Activated CD8-positive, alpha-beta memory T cell treated with anti-CD3 and anti-CD28 coated beads for 24 hours (primary cell): ENCODE data around the gene PKM.
A peak's percentile ranks its signal among the peaks of the same experiment; 100 is the strongest.
"Not testable (repeated sequence)": the region's sequence is repeated elsewhere in the genome, so short reads cannot be mapped to it uniquely, and the experiment has no call there.

Source experiments
- DNase-seq: peaks from one replicate; pipeline ENCODE4 v3.0.0-alpha.2; 2020

The PKM gene

GRCh38 chr15:72231066-72231832 is at the start of gene PKM:
Gene PKM (minus strand): TSS chr15:72231190. CDS start chr15:72219097, 12,093 bp downstream.
- peak; percentile 99 for DNase-seq

DNA sequence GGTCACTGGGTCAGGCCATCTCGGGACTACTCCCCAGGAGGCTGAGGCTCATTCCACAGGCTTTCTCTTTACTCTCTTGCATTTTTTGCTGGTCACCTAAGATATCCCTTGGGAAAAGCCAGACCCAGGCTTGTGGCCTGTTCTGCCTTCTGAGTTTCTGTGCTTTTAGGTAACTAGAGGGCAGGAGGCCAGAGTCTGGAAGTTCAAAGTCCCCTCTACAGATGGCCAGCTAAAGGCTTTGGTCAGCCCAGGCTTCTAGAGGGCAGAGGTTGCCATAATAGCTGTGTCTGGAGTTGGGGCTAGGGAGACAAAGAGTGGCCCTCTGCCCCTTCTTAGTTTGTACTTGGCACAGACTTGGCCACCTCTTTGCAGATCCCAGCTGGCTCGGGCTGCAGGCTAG is 49.8 kb upstream of the PKM start:
- no peak for DNase-seq

DNA sequence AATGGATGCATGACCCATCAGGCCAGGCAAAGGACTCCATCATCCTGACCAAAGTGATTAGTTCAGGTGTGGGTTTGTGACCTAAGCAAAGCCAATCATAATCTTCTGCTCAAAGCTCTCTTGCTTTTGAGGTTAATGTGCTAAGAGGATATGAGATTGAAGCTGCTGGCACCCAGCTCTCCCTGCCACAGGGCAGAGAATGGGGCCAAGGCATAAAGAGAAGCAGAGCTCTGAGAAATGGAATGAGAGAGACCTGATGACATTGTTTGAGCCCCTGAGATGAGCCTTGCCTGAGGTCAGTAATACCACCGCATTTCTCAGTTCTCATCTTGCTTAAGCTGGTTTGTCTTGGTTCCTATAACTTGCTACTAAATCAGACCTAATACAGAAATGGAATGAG is 47.7 kb upstream of the PKM start:
- DNase-seq: no peak

DNA sequence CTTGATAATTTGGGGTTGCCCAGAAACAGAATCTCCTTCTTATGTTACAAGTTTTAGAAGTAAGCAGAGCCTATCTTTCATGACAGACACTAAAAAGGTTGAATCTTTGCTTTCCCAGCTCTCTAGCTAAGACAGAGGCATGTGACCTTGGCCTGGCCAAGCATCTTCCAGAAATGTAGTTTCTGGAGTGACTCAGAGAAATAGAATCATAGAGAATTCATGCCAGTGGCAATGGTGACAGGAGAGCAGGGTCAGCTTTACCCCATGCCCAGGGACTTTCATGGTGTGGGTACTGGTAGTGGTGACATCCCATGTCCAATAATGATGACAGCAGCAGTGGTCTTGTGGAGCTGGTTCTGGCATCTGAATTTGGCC is 45.3 kb upstream of the PKM start:
- DNase-seq: no peak

DNA sequence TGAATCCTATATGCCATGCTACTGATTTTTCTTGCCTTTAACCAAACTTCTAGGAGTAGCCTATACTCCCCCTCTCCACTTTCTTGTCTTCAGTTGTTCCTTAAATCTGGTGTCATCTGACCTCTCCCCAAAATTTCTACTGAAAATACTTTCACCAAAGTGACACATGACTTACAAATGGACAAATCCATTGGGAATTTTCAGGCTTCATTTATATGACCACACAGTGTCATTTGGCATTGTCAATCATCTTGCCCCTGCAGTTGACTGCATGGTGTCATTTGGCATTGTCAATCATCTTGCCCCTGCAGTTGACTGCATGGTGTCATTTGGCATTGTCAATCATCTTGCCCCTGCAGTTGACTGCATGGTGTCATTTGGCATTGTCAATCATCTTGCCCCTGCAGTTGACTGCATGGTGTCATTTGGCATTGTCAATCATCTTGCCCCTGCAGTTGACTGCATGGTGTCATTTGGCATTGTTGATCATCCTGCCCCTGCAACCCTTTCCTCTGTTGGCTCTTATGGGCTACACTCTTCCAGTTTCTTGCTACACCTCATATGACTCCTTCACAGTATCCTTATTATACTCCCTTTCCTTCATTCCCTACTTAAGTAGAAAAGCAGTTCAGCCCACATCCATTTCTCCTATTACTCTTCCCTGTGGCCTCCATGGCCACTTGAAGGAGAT is 44.8 kb upstream of the PKM start:
- not testable (repeated sequence) for DNase-seq

- no peak for DNase-seq
Observed at GRCh38 chr15:72272997-72273352, 42.0 kb upstream of the PKM start.

DNA sequence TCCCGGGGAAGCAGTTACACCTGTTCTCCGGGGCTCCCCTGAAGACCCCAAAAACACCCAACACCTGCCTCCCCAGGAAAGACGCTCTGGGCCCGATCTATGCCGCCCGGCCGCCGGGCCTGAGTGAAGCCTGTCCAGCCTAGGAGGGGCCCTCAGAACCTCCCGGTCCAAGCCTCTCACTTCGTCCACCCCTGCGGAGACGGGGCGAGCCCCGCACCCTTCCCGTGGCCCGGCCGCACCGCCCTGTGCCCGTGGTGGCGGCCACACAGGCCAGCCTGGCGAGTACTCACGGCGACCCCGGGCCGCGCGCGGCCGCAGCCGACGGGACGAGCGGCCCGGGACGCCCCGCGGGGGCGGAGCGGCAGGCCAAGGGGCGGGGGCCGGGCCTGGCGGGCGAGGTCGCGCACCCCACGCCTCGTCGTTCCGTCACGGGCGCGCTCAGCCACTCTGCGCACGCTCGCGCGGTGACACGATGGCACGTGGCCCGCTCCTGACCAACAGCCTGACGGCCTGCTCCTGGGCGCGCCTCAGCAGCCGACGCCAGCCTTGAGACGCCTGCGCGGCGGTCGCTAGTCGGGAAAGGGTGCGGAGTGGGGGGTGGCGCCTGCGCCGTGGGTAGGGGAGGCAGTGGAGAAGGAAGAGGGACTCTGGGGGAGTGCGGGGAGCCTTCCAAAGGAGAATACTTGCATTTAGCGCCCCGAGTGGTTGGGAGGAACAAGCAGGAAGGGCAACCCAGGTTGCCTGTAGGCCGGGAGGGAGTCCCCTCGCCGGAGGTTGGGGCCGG is 41.4 kb upstream of the PKM start, which contains the start of gene PARP6:
TSS of gene PARP6 (minus strand) at position 342 of the 784 bp plus-strand sequence. CDS start 5,077 bp downstream, outside the sequence.
- peak; percentile 98 for DNase-seq

- DNase-seq: no peak
Observed at GRCh38 chr15:72271895-72272212, 40.9 kb upstream of the PKM start.

DNA sequence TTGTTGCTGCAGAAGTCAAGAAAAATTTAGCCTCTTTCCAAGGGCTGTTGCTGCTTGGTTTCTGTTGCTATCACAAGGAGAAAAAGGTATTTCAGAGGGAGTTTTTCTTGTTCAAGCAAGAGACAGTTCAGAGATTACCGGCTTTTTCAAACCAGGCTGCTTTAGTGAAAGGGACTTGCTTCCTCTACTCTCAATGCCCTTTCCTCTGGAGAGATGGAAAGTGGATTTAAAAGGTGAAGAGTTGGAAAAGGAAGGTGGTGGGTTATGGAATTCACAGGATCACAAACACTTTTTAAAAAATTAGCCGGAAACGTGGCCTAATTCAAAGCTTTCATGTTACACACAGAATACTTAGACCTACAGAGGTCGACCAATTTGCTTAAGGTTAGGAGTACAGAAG is 40.2 kb upstream of the PKM start:
- DNase-seq: no peak

- DNase-seq: no peak
Observed at GRCh38 chr15:72269739-72270138, 38.7 kb upstream of the PKM start.

DNA sequence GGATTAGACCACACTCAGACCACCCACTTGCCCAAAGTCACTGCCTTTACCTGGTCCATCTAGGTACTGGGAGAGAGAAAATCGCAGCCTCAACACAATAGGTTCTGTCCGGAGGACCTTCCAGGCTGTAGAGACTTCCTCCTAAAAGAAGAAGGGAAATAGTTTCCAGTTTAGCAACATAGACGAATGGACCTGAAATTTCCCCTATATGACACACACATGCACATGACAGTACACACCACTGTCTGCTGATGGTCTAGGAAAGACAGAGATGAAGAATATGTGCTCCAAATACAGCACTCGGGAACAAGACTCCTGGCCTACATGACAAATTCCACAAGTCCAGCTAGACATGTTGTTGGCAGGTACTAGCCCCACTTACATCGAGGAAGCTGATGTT is 34.0 kb upstream of the PKM start:
- no peak for DNase-seq

GRCh38 chr15:72252663-72253299 is 21.8 kb upstream of the PKM start:
- DNase-seq: no peak

DNA sequence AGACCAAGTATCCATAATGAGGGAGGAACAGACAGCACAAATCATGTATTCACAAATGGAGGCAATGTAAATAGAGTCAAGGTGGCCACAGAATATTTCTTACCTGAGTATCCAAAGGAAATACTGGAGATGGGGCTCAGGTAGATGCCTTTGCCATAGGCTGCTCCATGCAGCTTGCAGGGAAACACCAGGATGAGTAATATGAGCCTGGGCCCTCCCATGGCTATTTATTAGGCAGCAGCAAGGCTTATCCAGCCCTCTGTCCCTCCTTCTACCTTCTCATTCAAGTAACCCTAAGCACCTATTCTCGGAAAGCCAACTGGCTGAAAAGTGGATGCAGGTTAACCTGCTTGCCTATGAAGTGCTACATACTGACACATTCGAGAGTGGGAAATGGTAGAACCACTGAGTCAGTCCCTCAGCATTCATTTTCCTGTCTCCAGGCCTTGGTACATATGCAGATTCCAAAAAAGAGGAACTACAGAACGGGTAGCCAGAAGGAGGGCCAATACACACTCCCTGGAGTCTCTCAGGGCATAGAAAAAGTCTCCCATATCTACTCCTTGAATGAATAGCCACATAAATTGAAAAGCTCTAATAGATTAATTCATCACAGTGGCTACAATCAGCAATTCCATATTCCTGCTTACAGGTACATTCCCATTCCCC is 18.3 kb upstream of the PKM start:
- DNase-seq: no peak

- no peak for DNase-seq
Observed at GRCh38 chr15:72248514-72248913, 17.5 kb upstream of the PKM start.

DNA sequence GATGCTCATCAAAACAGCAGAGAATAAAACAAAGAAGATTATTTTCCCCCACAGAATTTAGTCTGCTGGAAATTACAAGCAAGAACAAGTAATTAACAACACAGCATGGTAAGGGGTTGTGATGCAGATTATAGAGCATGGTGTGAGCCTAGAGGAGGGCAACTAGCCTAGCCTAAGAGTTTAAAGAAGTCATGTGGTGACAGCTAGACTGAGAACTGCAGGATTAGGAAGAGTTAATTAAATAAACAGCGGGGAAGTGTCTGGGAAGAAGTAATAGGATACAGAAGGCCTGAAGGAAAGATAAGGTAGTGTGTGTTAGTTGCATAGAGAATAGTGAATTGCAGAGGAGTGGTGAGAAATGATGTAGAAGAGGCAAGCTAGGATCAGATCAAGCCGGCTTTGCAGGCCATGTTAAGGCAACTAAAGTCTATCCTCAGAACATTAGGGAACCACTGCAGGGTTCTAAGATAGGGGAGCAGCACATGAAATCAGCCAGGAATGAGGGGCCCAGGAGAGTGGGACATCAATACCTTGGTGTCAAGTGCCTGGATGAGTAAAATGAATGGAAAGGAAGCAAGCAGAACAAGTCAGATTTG is 11.9 kb upstream of the PKM start:
- no peak for DNase-seq

DNA sequence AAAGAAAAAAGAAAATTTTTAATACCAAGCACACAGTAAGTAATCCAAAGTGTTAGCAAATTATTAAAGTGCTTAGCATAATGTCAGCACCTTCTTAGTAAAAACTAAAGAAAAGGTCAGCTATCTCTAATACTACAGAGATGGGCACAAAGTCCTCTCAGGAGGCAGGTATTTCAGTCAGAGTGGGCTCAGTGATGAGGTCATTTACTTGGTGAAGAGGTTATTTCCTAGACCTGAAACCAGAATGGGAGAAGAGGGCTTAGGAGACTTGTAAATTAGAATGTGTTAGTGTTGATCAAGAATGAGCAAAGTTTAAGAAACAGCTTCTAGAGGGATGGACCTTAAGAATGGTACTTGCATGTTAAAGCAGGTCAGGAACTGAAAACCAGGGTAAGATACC is 8.7 kb upstream of the PKM start:
- no peak for DNase-seq

GRCh38 chr15:72238586-72238985 is 7.6 kb upstream of the PKM start:
- DNase-seq: no peak

DNA sequence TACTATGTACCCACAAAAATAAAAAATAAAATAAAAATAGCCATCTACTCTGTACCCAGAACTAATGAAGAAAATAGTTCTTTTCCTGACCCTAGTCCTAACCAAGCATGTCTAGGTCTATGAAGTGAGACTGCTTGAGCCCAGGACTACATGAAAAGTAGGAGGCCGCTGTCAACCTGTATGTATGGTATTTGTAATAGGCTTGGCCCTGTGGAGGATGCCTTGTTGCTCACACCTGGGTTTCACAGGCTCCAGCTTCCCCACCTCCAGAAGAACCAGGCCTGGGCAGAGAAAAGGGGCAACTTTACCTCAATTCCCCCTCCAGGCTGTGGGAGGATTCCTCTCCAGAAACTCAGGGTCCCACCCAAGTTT is 6.8 kb upstream of the PKM start:
- DNase-seq: no peak

GRCh38 chr15:72237029-72237852 is 6.3 kb upstream of the PKM start:
- peak; percentile 77 for DNase-seq

DNA sequence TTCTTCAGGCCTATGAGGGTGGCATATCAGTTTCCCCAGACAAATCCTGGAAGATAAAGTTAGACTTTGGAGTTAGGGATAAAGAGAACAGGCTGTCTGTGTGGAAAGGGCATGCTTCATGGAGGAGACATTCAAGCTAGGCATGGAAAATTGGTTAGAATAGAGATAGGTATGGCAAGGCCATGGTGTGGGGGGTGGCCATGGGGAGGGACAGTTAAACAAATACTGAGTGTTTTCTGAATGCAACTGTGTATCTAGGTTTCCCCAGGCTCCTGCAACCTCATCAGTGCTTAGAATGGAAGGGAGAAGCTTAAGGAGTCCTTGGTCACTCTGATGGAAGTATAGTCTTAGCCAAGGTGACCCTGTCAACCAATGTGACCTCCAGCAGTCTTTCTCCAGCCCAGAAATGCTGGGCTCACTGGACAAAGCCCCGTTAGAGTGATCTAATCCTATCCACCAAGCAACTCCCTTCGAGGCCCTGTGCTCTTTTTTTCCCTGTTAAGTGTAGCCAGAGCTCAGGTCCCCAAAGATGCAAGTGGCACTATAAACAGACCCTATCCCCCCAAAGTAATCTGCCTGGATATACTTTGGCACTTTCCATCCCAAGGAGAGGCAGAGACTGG is 5.5 kb upstream of the PKM start:
- DNase-seq: no peak

DNA sequence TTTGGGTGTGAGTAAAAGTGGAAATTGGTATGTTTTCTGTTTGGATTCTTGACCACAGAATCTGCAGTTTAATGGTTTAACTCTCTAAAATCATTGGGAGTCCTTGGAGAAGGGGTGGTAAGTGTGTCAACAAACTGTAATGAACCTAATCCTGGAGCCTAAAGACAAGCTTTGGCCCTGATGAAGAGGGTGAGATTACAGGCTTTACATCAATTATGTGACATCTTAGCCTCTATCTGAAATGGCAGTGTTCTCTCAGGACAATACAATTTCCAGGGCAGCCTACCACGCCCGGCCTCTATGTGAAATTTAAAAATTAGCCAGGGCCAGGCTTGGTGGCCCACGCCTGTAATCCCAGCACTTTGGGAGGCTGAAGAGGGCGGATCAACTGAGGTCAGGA is 4.3 kb upstream of the PKM start:
- DNase-seq: no peak
